IPS-18c (cell line): ENCODE measurements around the gene YWHAQ.
"Not testable (repeated sequence)": the region's sequence is repeated elsewhere in the genome, so short reads cannot be mapped to it uniquely, and the experiment has no call there.

Experiments
- H3K4me3 ChIP-seq: 2 replicates; pipeline ENCODE4 v1.7.0; 2013; ENCODE audit warnings: low read depth, mild to moderate bottlenecking, low read length, moderate library complexity; ENCODE audit not compliant: insufficient read depth
- H3K9me3 ChIP-seq: one replicate; pipeline ENCODE4 v1.6.1; 2013; ENCODE audit warnings: mild to moderate bottlenecking, low read length, moderate library complexity; ENCODE audit not compliant: control insufficient read depth, insufficient read depth

The YWHAQ gene

DNA sequence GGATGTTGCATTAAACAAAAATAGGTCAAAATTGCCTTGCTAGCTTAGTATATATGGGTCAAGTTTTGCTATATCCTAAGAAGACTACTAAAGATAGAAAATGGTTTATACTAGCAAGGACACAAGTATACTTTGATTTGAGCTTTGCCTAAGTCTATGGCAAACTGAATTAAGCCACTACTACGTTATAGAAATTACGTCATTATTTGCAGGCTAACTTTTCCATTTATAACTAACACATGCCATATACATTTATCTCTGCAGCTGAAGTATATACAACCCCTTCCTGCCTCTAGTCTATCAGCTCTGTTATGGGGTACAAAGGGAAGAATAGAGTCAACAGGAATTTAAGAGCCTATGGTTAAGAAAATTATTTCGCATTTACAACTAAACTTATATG, 16.2 kb downstream of the YWHAQ start:
- no peak overlapping the region for H3K4me3 ChIP-seq
- no peaks in the 10 kb centered on the region for H3K9me3 ChIP-seq

DNA sequence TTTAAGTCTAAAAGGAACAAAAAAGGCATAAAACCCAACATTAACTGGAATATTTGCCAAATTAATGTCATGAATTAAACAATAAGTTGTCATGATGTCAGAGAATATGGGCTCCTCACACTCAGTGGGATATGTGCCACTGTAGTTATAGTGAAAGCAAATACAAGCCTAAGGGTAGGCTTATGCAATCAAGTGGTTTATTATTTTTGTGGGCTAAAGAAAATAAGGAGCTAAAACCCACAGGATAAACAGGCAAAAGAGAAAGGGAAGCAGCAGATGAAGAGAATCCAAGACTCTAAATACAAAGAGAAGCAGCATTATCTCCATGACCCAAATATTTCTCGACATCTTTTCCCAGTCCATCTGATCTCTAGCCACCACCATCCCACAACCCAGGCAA, 17.5 kb downstream of the YWHAQ start:
- H3K9me3 ChIP-seq: no peaks in the 10 kb centered on the region
- H3K4me3 ChIP-seq: no peak overlapping the region

DNA sequence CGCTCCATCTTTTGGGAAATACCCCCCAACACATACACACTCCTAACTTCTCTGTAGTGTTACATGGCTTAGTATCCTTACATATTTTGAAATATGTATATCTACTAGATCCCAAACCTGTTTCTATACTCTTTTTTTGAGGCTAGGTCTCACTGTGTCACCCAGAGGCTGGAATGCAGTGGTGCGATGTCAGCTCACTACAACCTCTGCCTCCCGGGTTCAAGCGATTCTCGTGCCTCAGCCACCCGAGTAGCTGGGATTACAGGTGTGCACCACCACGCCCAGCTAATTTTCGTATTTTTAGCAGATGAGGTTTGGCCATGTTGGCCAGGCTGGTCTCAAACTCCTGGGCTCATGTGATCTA, 19.3 kb downstream of the YWHAQ start:
- H3K4me3 ChIP-seq: not testable (repeated sequence)

DNA sequence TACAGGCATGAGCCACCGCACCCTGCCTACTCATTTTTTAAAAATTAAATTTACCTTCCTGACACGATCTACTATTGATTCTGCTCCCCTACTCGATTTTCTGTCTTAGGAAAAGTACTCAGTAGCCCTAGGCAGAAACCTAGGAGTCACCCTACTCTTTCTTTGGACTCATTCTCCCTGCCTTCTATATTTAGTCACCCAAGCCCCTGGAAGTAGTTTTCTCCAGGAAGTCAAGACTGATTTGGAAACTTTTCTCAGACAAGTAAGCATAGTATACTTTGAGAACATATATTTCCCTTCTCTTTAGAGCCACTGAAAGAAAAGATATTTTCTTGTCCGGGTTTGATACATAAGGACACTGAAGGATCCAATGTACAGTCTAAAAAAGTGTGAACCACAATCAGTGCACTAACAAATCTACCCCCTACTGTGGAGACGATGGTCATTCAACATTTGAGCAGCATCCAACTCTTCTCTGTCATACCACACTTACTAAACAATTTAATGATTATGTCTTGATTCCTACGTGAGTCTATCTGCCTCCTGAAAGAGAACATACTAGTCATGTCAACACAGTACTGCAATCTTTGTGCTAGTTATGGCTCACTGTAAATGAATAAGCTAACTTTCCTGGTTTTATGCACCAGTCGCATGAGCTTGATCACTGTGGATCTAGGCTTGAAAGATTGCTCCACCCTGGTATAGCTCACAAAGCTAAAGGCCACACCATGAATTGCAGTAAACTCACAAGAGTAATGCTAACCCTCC, 19.8 kb downstream of the YWHAQ start:
- Histone ChIP-seq H3K9me3 (no peaks in the 10 kb centered on the region), H3K4me3 (no peak overlapping the region)

More for the DNA sequence above, 19.3 kb downstream of the YWHAQ start:
- not testable (repeated sequence) for H3K9me3 ChIP-seq

DNA sequence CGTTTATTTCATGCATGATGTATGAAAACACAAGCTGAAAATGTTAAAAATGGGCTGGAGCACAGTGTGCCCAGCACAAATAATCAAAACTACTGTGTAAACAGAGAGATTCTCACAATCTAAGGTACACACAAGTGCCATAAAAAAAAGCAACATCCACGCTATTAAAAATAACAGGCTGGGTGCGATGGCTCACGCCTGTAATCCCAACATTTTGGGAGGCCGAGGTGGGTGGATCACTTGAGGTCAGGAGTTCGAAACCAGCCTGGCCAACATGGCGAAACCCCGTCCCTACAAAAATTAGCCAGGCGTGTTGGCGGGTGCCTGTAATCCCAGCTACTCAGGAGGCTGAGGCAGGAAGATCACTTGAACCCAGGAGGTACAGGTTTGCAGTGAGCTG, 22.3 kb downstream of the YWHAQ start:
- not testable (repeated sequence) for H3K4me3 ChIP-seq, H3K9me3 ChIP-seq

DNA sequence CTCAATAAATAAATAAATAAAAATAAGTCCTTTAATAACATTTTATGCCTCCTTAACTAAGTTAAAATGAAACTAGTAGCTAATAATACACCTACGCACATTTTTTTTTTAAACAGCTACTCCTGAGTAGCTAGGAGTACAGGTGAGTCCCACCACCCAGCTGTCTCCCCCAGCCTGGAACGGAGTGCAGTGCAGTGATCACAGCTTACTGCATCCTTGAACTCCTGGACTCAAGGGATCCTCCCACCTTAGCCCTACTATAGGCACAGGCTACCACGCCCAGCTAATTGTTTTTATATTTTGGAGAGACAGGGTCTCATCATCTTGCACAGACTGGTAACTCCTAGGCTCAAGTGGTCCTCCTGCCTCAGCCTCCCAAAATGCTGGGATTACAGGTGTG, 28.4 kb downstream of the YWHAQ start:
- peaks cover 2% of the 10 kb centered on the region for H3K9me3 ChIP-seq
- H3K4me3 ChIP-seq: no peak overlapping the region

DNA sequence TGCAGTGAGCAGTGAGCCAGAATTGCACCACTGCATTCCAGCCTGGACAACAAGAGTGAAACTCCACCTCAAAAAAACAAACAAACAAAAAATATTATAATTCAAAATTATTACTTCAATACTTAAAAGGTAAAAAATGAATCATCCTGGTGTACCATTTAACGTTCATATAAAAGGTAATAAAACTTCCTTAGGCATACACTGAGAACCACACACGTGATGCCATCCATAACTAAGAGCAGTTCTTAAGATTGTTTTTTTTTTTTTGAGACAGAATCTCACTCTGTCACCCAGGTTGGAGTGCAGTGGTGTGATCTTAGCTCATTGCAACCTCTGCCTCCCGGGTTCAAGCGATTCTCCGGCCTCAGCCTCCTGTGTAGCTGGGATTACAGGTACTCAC, 29.4 kb downstream of the YWHAQ start:
- peaks cover 2% of the 10 kb centered on the region for H3K9me3 ChIP-seq
- no peak overlapping the region for H3K4me3 ChIP-seq

DNA sequence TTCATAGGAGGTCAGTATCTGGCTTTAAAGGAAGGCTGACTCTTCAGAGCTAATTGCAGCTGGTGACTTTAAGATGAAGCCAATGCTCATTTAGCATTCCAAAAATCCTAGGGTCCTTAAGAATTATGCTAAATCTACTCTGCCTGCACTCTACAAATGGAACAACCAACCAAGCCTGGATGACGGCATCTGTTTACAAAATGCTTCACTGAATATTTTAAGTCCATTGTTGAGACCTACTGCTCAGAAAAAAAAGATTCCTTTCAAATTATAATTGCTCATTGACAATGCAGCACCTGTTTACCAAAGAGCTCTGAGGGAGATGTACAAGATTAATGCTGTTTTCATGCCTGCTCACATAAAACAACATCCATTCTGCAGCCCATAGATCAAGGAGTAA, 31.4 kb downstream of the YWHAQ start:
- H3K4me3 ChIP-seq: no peak overlapping the region
- H3K9me3 ChIP-seq: no peaks in the 10 kb centered on the region

DNA sequence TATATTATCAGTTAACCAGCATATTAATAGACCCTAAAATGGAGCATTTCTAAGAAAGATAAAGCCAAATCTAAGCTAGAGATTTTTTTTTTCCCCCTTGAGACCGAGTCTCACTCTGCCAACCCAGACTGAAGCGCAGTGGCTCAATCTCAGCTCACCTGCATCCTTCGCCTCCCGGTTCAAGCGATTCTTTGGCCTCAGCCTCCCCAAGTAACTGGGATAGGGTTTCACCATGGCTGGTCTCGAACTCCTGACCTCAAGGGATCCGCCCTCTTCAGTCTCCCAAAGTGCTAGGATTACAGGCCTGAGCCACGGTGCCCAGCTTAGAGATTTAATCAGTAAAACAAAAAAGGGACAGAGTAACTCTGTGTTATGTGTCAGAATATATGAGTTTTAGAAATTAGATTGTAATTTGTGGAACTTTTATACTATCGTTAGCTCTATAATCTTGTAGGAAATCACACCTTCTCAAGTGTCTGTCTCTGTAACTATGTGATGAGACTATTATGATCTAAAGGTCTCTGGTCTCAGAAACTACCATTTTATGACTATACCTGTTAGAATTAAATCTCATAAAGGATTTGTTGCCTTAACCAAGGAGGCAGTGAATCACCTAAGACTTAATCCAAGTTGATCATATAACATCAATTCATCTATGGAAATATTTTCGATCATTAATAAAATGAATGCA, 34.0 kb downstream of the YWHAQ start:
- H3K9me3 ChIP-seq: no peaks in the 10 kb centered on the region
- H3K4me3 ChIP-seq: no peak overlapping the region

DNA sequence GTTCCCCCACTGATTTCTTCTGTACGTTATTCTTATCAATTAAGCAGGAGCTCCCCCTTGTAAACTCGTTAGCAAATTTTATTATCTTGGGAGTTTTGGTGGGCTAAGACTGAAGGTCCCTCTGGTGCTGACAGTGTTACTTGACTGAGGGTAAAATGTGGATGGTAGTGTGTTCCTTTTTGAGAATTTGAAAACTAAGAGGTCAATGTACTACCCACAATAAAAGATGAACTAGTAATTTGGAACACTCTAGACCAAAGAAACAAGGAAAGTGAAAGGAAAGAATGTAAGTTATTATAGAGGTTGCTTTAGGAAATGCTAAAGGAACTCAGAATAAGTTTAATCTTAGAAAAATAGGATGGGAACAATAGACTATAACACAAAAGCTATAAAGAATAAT, 35.1 kb downstream of the YWHAQ start:
- no peaks in the 10 kb centered on the region for H3K9me3 ChIP-seq
- H3K4me3 ChIP-seq: no peak overlapping the region

DNA sequence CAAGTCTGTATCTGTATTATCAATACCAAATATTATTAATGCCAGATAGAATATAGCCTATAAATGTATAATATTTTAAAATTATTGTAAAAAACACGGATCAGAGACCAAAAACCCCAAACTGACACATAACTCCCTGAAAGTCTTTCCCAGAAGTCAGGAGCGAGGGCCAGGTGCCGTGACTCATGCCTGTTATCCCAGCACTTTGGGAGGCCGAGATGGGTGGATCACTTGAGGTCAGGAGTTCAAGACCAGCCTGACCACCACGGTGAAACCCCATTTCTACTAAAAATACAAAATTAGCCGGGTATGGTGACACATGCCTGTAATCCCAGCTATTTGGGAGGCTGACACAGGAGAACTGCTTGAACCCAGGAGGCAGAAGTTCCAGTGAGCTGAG, 35.5 kb downstream of the YWHAQ start:
- H3K4me3 ChIP-seq, H3K9me3 ChIP-seq: not testable (repeated sequence)

DNA sequence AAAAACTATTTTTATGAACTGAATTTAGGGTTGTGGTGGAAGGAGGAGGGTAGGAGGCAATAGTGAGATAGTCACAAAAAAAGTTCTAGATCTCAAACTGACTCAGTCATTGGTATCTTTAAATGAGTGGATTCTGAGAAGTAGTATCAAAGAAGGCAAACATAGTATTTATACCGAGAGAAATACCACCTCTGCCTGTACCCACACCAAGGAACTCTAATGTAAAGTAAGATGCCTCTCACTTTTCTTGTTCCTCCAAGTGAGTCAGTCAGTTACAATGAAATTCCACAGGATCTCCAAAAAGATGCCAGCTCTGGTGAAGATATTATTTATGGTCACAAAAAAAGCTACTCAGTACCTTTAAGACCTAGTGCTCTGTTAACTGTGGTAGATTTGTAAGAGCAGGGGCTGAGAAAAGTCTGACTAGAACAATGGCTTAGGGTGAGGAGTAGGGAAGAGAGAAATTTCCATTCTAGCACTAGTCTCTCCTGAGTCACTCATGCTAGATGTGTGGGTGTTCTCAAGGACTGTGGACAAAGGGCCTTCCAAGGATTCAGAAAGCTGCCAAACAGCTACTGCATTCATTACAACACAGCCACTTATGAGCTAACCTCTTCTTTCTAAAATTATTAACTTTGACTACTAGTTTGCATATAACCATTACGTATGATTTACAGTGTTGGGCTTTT, 36.3 kb downstream of the YWHAQ start:
- Histone ChIP-seq H3K4me3 (no peak overlapping the region), H3K9me3 (no peaks in the 10 kb centered on the region)

DNA sequence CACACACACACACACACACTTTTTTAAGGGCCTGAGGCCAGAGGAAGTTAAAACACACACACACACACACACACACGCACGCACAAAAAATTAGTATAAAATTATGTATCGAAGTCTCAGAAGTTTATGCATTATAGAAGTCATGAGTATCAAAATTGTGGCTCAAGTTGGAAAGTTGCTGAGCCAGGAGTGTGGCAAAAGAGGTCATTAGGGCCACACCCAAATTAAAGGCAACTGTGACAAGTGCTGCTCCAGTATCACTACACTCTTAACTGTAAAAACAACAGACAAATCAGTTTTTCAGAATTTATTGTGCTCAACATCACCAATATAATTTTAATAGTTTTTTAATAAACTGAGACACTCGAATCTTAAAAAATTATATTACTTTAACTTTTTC, 36.9 kb downstream of the YWHAQ start:
- Histone ChIP-seq H3K9me3 (no peaks in the 10 kb centered on the region), H3K4me3 (no peak overlapping the region)

DNA sequence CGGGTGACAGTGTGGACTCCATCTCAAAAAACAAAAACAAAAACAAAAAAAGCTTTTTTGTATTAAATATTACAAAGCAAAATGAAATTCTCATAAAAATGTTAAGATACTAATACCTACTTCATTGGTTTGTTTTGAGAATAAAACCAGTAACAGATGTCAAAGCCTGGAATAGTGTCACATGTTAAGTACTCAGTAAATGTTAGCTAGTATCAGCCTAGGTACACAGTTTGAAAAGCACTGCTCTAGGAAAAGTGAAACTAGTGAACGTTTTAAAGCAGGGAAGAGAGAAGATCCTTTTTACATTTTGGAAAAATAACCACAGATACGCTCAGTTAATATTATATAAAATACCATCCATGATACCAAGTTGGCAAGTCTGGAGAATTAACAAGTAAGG, 38.1 kb downstream of the YWHAQ start:
- H3K4me3 ChIP-seq: no peak overlapping the region
- H3K9me3 ChIP-seq: no peaks in the 10 kb centered on the region

DNA sequence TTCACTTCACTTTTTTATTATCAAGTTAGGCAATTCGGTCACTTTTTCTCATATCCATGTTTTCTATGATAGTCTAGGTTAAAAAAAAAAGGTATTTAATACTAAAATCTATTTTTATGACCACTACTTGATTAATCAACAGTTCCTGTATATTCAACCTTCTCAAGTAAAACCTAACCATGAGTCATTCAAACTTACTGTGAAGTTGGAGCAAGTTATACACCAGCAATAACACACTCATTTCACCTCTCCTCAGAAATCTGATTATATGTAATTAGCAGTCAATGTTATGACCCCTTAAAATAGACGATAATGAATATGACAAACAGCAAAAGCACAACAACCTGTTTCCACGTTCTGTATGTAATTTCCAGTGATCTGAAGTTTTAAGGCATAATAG, 40.2 kb downstream of the YWHAQ start:
- H3K4me3 ChIP-seq: no peak overlapping the region
- no peaks in the 10 kb centered on the region for H3K9me3 ChIP-seq

DNA sequence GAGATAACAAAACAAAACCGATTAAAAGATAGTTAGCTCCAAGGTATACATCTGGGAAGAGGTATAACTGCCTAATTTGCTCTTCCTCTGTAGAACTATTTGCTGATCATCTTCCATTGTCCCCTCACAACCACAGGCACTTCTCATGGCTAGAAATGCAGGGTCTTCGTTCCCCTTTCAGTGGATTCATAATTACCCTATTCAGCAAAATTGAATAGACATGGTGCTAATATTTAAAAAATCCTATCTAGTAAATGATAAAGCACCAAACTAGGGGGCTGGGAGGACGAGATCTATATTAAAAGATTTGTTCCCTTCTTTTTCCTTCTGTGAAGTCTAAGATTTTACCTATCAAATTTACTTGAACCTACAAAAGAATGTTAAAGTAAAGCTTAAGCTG, 44.3 kb downstream of the YWHAQ start:
- Histone ChIP-seq H3K4me3 (no peak overlapping the region), H3K9me3 (no peaks in the 10 kb centered on the region)

DNA sequence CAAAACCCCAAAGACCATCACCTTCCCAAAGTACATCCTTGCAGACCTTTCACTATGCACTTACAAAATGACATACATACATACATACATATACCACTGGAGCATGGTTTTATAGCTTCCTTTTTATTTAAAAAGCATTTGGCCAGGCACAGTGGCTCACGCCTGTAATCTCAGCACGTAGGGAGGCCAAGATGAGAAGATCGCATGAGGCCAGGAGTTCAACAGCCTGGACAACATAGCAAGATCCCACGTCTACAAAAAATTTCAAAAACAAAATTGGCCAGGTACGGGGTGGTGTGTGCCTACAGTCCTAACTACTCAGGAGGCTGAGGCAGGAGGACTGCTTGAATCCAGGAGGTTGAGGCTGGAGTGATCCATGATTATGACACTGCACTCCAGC, 45.3 kb downstream of the YWHAQ start:
- Histone ChIP-seq H3K9me3 (no peaks in the 10 kb centered on the region), H3K4me3 (no peak overlapping the region)

DNA sequence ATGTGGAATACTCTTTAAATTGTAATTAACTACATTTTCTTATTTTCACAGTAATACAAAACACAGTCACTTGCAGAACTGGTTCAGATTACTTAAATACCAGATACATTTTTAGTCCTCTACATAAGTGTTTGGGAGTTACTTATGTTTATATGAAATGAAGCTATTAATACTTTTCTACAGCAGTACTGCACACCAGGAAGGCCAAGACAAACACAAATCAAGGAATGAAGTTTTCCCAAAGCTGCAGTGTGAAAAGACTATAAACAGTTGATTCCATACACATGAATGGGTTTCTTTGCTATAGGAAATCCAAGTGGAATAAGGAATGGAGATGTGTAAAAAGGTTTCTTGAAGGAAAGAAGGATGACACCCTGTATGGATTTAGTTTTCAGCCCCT, 45.9 kb downstream of the YWHAQ start:
- H3K4me3 ChIP-seq: not testable (repeated sequence)

More for the DNA sequence above, 45.9 kb downstream of the YWHAQ start:
- H3K9me3 ChIP-seq: not testable (repeated sequence)
